ENCODE data around the gene KRT3. TPM values are rescaled to one million over a fixed set of nuclear protein-coding genes. Genes with fewer than 3 reads are reported as not detected.

The KRT3 gene
- total and polyA plus RNA-seq, 8 donors = not detected

DNA sequence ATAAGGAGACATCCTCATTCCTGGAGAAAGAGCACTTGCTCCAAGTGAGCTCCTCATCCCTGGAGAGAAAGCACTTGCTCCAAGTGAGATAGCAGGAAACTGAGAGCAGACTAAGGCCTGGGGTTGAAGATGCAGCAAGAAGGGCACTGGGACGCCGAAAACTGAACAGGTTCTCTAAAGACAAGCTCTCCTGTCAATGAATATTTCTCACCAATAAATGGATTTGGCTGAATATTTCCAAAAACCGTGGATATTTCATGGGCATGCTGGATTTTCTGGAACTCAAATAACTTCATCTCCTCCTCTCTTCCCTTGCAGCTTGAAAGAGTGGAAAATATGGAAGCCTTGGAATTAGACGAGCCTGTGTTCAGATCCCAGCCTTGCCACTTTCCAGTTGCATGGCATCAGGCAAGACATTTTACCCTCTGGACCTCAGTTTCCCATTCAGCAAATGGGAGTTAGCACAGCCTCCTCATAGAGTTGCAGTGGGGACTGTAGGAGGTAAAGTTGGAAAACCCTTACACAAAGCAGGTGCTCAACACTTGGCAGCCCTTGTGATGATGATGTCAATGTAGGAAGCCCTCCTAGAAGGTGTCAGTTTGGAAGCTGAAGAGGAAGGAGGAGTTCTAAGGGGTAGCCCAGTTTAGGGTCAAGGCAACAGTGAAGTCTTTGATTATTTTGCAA lies 14.4 kb downstream of the KRT3 start:
- no peak overlapping the region for H3K27ac ChIP-seq
- H3K9me3 ChIP-seq = no peaks in the 10 kb centered on the region
- H3K4me3 ChIP-seq = no peak overlapping the region
- no peaks in the 10 kb centered on the region for H3K36me3 ChIP-seq
- TF ChIP-seq, protein P1, sequence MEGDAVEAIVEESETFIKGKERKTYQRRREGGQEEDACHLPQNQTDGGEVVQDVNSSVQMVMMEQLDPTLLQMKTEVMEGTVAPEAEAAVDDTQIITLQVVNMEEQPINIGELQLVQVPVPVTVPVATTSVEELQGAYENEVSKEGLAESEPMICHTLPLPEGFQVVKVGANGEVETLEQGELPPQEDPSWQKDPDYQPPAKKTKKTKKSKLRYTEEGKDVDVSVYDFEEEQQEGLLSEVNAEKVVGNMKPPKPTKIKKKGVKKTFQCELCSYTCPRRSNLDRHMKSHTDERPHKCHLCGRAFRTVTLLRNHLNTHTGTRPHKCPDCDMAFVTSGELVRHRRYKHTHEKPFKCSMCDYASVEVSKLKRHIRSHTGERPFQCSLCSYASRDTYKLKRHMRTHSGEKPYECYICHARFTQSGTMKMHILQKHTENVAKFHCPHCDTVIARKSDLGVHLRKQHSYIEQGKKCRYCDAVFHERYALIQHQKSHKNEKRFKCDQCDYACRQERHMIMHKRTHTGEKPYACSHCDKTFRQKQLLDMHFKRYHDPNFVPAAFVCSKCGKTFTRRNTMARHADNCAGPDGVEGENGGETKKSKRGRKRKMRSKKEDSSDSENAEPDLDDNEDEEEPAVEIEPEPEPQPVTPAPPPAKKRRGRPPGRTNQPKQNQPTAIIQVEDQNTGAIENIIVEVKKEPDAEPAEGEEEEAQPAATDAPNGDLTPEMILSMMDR (IDR thresholded peaks at IDR 0.05) = no peak
- DNase-seq = no peak
- no peak for FAIRE-seq
- H3K4me1 ChIP-seq = no peaks in the 10 kb centered on the region
- intact Hi-C loops (cut with DNase I) = no loop called here
- no peaks in the 10 kb centered on the region for H3K27me3 ChIP-seq
- ATAC-seq = no peak
- 59 to 72% methylated on average over 4 of the region's 4 CpGs for WGBS, 2 donors

DNA sequence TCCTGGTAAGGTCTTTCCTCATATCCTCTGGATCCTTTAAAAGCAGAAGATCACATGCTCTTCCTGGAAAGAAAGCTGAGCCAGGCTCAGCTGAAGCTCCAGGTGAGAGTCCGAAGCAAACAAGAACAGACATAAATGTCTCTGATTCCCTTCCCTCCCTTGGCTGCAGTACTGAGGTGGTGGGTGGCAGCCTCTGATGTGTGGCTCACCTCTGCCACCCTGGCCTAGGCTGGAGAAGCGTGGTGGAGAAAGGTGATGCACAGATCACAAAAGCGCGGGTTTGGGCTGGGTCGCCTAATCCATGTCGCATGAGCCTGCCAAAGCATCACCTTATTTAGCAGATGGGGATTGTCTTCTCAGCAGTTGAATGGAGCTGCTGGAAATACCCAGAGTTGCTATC lies 16.0 kb downstream of the KRT3 start:
- H3K36me3 ChIP-seq = no peaks in the 10 kb centered on the region
- ATAC-seq (no peak), FAIRE-seq (no peak), DNase-seq (no peak)
- H3K27me3 ChIP-seq = no peaks in the 10 kb centered on the region
- H3K4me3 ChIP-seq = no peak overlapping the region
- TF ChIP-seq, protein P1 (IDR thresholded peaks at IDR 0.05) = no peak
- 90 to 98% methylated on average over 6 of the region's 6 CpGs for WGBS, 2 donors
- no peaks in the 10 kb centered on the region for H3K9me3 ChIP-seq
- no peak overlapping the region for H3K27ac ChIP-seq
- intact Hi-C loops (cut with DNase I) = no loop called here
- no peaks in the 10 kb centered on the region for H3K4me1 ChIP-seq

DNA sequence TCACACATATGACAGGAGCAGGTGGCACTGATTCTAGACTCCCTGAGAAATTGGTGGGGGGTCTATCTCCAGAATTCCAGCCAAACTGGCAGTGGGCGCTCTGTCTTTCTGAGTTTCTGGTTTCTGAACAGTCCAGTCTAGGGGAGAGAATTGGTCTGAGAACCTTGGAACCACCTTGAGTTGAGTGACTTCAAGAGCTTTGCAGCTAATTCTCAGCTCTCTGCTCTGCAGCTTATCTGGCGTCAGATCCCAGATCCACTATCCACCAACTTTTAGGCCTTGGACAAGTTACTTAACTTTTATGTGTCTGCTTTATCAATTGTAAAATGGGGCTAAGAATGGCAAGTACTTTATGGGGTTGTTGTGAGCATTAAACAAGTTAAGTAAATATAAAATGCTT lies 17.1 kb downstream of the KRT3 start:
- H3K27me3 ChIP-seq = no peaks in the 10 kb centered on the region
- no peak for FAIRE-seq
- no peak for DNase-seq
- intact Hi-C loops (cut with DNase I) = no loop called here
- no peaks in the 10 kb centered on the region for H3K36me3 ChIP-seq
- TF ChIP-seq, protein P1 (IDR thresholded peaks at IDR 0.05) = no peak
- no peaks in the 10 kb centered on the region for H3K4me1 ChIP-seq
- H3K27ac ChIP-seq = no peak overlapping the region
- ATAC-seq = no peak
- 86 to 93% methylated on average over 2 of the region's 2 CpGs for WGBS, 2 donors
- no peaks in the 10 kb centered on the region for H3K9me3 ChIP-seq
- no peak overlapping the region for H3K4me3 ChIP-seq

DNA sequence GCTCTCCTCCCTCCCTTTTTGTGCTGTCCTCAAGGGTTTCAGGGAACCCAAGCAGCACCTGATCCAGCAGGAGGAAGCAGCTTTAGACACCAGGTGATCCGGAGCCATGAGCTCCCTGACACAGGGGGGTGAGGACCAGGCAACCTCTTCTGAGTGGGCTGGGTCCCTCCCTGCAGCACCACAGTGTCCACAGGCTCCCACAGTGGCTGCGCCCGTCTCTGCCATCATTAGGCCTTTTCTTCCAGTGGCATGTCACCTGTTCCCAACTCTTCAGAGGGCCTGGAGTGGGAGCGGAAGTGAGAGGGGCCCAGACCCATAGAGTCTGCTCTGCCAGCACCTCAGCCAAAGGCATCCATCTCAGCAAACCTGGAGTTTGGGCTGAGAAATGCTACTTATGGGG lies 18.4 kb downstream of the KRT3 start:
- no peak for FAIRE-seq
- H3K9me3 ChIP-seq = no peaks in the 10 kb centered on the region

DNA sequence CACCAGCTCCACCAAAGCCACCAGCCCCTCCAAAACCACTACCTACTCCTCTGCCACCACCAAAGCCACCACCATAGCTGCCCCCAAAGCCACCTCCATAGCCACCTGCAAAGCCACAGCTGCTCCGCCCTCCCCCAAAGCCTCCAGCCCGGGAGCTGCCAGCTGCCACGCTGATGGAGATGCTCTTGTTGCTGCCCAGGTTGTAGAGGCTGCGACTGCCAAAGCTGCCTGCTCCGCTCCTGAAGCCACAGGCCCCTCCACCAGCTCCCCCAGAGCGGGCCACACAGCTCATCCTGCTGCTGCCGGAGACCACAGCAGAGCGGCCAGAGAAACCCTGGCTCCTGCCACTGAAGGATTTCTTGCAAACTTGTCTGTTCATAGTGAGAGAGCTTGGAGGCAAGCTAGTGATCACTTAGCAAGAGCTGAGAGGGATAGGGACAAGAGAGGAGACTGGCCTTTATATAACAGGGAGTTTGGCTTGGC lies 19.0 kb downstream of the KRT3 start, which contains the start of gene KRT76:
KRT76 (minus strand) TSS at position 433 of the 483 bp plus-strand sequence; CDS start at position 379, 54 bp downstream.
- ATAC-seq = no peak
- TF ChIP-seq, protein P1 (IDR thresholded peaks at IDR 0.05) = no peak
- Histone ChIP-seq H3K4me3 (no peak within 1 kb of the TSS), H3K9me3 (no peaks in the 10 kb centered on the region), H3K27me3 (no peaks in the 10 kb centered on the region), H3K27ac (no peak within 1 kb of the TSS), H3K4me1 (no peaks in the 10 kb centered on the region), H3K36me3 (no peaks in the 10 kb centered on the region)
- no peak for FAIRE-seq
- intact Hi-C loops (cut with DNase I) = no loop called here
- no peak for DNase-seq
- WGBS, 2 donors = 77 to 84% methylated on average over 8 of the region's 8 CpGs

More for the DNA sequence above, 18.4 kb downstream of the KRT3 start:
- DNase-seq (no peak), ATAC-seq (no peak)
- H3K36me3 ChIP-seq = no peaks in the 10 kb centered on the region
- intact Hi-C loops (cut with DNase I) = no loop called here
- H3K27ac ChIP-seq = no peak overlapping the region
- no peak overlapping the region for H3K4me3 ChIP-seq
- H3K4me1 ChIP-seq = no peaks in the 10 kb centered on the region
- 77 to 84% methylated on average over 4 of the region's 4 CpGs for WGBS, 2 donors
- TF ChIP-seq, protein P1 (IDR thresholded peaks at IDR 0.05) = no peak
- H3K27me3 ChIP-seq = no peaks in the 10 kb centered on the region

All from pancreas (tissue), 10 donors.